NCI-H2227 (cell line): ENCODE results near the gene TWIST2.

Experiments used
- DNase-seq: peaks from one replicate; lab custom pipeline; 2025; ENCODE audit not compliant: unreplicated experiment; lab: John Stamatoyannopoulos, UW

The TWIST2 gene

GRCh38 chr2:238916176-238916874 lies 68.4 kb downstream of the TWIST2 start:
- DNase-seq, result no peak

DNA sequence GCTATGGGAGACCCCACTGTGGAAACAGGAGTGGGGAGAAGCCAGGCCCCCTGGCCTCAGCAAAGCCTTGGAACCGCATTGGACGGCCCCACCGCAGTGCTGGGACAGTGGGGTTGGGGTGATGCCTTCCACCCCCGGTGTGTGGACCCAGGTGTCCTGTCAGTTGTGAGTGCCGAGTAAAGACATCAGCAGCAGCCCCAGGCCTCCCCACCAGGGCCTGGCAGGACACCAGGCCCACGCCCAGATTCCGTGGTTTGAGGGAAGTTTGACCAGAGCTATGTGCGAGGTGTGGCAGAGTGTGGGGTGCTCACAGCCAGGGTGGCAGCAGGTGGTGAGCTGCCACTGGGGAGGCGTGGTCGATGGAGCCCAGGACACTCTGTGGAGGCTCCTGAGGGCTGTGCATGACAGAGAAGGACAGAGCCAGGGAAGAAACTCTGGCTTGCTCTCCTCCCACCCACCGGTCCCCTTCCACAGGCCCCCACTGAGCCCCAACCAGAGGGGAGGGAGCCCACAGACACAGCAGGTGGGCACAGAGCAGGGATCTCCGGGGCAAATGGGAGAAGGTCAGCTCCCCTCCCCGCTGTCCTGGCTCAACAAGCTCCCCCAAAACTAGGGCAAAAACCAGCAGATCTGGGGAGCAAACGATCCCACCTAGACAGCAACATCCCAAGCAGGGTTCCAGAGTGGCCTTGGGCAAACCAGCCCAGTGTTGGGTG lies 69.1 kb downstream of the TWIST2 start:
- DNase-seq, result no peak

DNA sequence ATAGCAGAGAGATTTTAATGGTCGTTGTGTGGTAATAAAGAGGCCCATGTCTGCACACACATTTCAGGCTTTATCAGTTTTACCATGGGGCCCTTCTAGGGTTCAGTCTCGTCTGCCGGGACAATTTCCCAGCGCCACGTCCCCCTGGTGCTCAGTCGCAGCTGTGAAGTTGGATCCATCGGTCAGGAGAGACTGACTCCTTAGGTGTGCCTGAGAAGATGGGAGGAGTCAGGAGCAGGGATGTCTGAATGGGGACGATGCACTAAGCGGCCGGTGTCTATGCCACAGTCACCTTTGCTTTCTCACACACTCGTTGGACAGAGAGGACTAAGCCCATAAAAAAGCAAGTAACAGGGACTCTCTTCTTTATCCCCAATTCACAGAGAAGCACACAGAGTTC lies 71.4 kb downstream of the TWIST2 start:
- no peak for DNase-seq

DNA sequence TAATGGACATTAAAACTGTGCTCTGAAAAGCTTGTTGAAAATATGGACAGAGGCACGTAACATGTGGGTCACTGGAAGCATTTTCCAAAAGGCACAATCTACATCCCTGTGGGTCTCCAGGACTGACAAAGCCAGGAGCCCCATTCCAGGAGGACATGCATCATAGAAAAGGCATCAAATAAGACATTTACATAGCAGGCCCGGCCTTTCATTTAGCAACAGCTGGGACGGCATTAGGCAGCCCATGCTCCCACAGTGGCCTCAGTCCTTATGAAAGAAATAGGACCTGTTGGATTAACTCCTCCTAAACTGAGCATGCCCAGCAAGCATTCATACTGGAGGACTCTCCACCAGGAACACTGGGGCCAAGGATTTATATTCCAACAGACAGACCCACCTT lies 72.2 kb downstream of the TWIST2 start:
- DNase-seq, result no peak

DNA sequence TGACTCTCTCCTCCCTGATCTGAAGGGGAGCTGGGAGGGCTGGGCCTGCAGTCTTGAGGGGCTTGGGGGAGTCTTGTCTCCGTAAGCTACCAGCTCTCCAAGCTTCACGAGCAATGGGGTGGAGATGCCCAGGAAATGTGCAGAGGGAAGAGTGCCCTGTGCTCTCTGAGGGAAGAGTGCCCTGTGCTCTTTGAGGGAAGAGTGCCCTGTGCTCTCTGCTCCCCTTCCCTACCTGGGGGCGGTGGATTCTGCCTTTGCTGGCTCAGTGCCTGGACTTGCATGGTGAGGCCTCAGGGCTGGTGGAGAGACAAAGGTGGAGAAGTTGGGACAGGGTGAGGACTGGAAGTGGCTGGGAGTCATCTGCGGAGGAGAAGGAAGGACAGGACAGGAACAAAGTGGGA lies 72.7 kb downstream of the TWIST2 start:
- no peak for DNase-seq

DNA sequence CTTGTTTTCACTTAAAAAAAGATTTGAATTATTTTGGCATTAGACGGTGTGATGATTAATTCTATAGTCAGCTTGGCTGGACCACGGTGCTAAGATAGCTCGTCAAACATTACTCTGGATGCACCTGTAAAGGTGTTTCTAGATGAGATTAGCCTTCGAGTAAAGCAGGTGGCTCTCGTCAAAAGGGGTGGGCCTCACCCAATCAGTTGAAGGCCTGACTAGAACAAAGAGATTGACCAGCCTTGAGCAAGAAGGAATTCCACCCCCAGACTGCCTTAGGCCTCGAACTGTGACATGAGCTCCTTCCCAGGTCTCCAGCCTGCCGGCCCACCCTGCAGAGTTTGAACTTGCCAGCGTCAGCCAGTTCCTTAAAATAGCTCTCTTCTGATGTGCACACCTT lies 73.4 kb downstream of the TWIST2 start:
- DNase-seq, result no peak

GRCh38 chr2:238921681-238922319 lies 73.9 kb downstream of the TWIST2 start:
- no peak for DNase-seq

- DNase-seq, result no peak
Measured at GRCh38 chr2:238922435-238922834, 74.5 kb downstream of the TWIST2 start.

DNA sequence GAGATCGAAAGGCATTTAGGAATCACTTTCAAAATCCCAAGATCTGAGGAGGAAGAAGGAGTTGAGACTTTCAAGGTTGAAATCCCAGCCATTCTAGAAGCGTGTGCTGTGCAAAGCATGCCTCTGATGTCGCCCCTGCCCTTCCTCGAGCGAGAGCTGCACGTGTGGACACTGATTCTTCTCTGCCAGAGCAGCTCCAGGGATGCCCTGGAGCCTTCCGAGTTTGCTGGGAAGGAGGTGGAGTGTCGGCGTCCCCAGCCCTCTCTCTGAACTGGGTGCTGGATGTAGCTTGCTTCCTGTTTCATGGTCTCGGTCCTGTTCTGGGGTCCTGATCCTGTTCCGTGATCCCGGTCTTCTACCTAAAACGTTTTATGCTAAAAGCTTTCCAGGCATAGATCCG lies 76.1 kb downstream of the TWIST2 start:
- DNase-seq, result no peak

DNA sequence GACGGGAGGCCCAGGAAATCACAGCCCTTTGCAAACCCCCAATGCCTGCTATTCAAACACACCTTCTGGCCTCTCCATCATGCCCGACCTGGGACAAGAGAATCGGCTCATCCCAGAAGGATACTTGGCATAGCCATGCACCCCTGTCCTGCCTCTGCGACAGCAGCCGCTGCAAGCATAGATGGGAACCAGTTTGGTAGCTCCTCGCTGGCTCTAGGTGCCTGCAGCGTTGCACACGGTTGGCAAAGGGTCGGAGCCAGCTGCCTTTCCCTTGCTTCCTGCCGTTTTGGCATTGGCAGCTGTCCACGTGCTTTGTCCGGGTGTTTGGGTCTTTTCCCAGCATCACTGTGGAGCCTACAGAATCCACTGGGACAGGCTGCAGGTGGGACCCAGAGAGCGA lies 76.9 kb downstream of the TWIST2 start:
- DNase-seq, result no peak

DNA sequence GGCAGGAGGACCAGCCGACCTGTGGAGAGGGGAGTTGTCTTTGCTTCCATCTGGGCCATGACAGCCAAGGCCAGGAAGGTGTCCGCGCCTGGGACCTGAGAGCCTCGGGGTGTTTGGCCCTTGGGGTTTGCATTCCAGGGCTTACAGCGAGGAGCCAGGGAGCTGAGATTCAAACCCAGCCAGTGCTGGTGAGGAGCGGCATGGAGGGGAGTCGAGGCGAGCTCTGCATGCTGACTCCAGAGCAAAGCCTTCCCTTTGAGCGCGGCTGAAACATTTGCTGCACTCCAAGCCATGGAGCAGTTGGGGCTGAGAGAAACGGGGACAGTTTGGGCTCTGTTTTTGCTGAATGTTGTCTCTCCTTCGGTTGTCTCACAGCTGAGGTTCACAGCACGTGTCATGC lies 77.4 kb downstream of the TWIST2 start:
- DNase-seq, result no peak

DNA sequence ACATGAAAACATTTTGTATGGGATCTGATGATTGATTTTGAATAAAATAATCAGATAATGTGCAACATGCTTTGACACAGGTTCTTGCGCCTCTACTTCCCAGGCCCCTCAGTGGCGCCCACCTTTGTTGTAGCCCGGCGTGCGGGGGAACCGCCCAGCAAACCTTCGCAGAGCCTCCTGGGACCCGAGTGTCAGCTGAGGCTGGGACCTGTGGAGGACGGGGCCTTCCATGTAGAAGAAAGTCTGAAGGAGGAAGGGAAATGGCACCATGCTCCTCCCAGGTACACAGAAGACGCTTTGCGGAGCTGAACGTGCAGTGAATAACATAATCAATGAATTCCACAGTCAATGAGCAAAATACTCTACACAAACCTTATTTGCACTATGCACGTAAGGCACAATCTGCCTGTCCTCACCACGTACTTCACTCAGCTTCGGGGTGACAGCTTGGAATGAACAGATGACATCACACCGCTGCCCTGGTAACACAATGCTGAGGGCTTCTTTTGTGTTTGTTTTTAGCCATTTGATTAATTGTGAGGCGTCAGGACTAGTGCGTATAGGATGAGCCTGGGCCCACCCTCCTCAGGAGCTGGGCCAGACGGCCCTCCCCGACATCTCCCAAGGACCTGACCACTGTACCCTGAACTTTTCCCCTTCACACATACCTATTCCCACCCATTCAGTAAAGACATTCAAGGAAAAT lies 78.1 kb downstream of the TWIST2 start:
- DNase-seq, result no peak

- no peak for DNase-seq
Measured at GRCh38 chr2:238926761-238927611, 79.1 kb downstream of the TWIST2 start.

- DNase-seq, result no peak
Measured at GRCh38 chr2:238927746-238928519, 80.0 kb downstream of the TWIST2 start.

DNA sequence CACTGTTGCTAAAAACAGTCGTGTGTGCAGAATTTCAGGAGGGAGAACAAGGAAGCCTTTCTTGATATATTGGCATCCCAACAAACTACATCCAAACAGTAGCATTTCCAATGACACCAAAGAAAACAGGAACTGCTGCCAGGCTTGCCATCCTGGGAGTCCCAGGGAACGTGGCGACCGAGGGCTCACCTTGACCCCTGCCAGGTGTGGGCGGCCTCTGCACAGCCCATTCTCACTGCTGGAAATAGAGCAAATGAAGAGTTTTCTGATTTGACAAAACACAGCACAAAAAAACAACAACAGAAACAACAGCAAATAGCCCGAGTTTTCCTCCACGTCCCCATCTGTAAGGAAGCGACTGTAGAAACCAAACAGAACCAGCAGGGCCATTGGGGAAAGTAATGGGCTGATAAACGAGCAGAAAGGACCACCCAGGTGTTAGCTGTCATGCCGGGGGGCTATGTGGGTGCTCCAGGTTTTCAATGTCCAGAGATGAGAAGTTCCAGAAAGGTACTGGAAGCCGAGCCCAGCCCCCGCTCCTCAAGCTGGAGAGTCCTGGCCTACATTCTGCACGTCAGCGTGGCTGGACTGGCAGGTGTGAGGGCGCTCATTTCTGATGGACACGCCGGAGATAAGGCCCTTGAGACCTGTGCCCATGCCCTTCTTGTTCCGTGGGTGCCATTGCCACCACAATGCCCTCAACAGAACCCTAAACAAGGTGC lies 80.8 kb downstream of the TWIST2 start:
- no peak for DNase-seq

- DNase-seq, result no peak
Measured at GRCh38 chr2:238929242-238930081, 81.6 kb downstream of the TWIST2 start.

DNA sequence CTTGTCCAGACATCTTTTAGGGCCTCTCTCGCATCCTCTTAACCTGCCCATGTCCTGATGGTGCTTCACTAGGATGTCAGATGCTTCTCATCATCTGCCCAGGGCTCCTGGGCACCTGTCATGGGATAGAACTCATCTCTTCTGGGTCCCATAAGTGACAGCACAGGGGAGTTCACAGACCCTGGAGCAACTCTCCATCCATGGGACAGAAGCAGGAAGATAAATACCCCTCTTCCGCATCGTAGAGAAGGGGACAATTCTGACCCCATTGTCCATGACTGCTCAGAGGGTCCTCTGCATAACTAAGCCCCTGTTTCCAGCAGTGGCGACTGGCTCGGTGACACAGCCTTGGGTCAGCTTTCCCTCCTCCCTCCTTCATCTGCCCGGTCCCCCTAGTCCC lies 82.3 kb downstream of the TWIST2 start:
- no peak for DNase-seq
